ENCODE data around the gene APOOL. TPM values are rescaled to one million over a fixed set of nuclear protein-coding genes. Genes with fewer than 3 reads are reported as not detected.

The APOOL gene
- total RNA-seq, 2 experiments from 2014 or later, result 8.9 to 14.3 TPM

DNA sequence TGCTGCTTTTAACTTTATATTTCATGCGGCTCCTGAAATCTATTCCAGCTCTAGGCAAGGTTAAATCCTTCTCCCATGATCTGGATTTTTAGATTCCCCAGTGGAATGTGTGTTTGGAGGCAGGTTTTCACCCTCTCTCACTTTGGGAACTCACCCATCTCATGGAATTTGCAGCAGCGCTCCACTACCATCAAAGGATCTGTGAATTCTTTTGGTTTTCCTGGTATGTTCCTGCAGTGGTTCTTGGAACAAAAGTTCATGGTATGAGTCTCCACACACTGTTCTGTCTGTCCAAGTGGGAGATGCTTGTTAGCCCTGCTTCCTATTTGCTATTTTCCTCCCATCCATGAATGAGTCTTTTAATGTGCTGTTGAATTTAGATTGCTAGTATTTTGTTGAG is 14.0 kb downstream of the APOOL start:
- ChIA-PET CTCF (ENCODE audit: unreplicated experiment) (no interaction called here), POLR2A (interaction anchor here (0.6 kb wide), 1 partner anchor 13 kb away, joined by 3 read pairs; no protein-coding TSS in a partner anchor)
- Histone ChIP-seq H2AFZ (ENCODE audit: low read length) (no peak overlapping the region), H3K4me3 (ENCODE audit: low read depth, low read length, poor library complexity, severe bottlenecking) (no peak overlapping the region), H3K9me2 (ENCODE audit: insufficient read depth, low read length) (no peaks in the 10 kb centered on the region), H4K20me1 (ENCODE audit: insufficient read depth, low read length) (no peaks in the 10 kb centered on the region), H3K36me3 (ENCODE audit: insufficient read depth, low read length) (peaks cover 6% of the 10 kb centered on the region; the same call in 1 of the 2 replicates), H3K4me1 (ENCODE audit: insufficient read depth, low read length, poor library complexity, severe bottlenecking) (no peaks in the 10 kb centered on the region), H3K9me3 (ENCODE audit: low read length) (no peaks in the 10 kb centered on the region), H3K27ac (ENCODE audit: low read depth, low read length, poor library complexity, severe bottlenecking) (no peak overlapping the region), H3K4me2 (ENCODE audit: low read length) (no peak overlapping the region), H3K79me2 (ENCODE audit: insufficient read depth, low read depth, low read length) (no peaks in the 10 kb centered on the region)
- TF ChIP-seq, protein P1, sequence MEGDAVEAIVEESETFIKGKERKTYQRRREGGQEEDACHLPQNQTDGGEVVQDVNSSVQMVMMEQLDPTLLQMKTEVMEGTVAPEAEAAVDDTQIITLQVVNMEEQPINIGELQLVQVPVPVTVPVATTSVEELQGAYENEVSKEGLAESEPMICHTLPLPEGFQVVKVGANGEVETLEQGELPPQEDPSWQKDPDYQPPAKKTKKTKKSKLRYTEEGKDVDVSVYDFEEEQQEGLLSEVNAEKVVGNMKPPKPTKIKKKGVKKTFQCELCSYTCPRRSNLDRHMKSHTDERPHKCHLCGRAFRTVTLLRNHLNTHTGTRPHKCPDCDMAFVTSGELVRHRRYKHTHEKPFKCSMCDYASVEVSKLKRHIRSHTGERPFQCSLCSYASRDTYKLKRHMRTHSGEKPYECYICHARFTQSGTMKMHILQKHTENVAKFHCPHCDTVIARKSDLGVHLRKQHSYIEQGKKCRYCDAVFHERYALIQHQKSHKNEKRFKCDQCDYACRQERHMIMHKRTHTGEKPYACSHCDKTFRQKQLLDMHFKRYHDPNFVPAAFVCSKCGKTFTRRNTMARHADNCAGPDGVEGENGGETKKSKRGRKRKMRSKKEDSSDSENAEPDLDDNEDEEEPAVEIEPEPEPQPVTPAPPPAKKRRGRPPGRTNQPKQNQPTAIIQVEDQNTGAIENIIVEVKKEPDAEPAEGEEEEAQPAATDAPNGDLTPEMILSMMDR (conservative IDR thresholded peaks at IDR 0.05; ENCODE audit: low read length), result no peak
- TF ChIP-seq EZH2phosphoT487 (IDR thresholded peaks at IDR 0.05; ENCODE audit: borderline replicate concordance, low read depth, low read length), result no peak
- BruUV-seq (replicated peaks), result no TSS peak
- DNase-seq (ENCODE audit: low spot score), result no peak
- intact Hi-C loops (cut with micrococcal nuclease; ENCODE audit: unreplicated experiment), result no loop called here

DNA sequence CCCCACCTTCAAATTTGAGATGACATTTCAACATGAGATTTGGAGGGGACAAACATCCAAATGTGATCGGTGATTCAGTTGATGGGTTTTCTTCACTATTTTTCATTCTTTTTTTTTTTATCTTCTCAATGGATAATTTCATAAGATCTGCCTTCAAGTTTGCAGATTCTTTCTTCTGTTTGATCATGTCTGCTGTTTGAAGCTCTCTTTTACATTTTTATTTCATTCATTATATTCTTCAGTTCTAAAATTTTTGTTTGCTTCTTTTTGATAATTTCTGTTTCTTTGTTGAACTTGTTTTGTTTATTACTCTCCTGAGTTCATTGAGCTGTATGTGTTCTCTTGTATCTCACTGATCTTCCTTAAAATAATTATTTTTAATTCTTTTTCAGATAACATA is 14.8 kb downstream of the APOOL start:
- ChIA-PET CTCF (ENCODE audit: unreplicated experiment) (no interaction called here), POLR2A (interaction anchor here (1.1 kb wide), 1 partner anchor 21 kb away, joined by 3 read pairs; no protein-coding TSS in a partner anchor)
- Histone ChIP-seq H3K9me2 (ENCODE audit: insufficient read depth, low read length) (no peaks in the 10 kb centered on the region), H3K9me3 (ENCODE audit: low read length) (no peaks in the 10 kb centered on the region), H3K4me1 (ENCODE audit: insufficient read depth, low read length, poor library complexity, severe bottlenecking) (no peaks in the 10 kb centered on the region), H3K4me3 (ENCODE audit: low read depth, low read length, poor library complexity, severe bottlenecking) (no peak overlapping the region), H3K27ac (ENCODE audit: low read depth, low read length, poor library complexity, severe bottlenecking) (no peak overlapping the region), H4K20me1 (ENCODE audit: insufficient read depth, low read length) (no peaks in the 10 kb centered on the region), H3K4me2 (ENCODE audit: low read length) (no peak overlapping the region), H2AFZ (ENCODE audit: low read length) (no peak overlapping the region), H3K79me2 (ENCODE audit: insufficient read depth, low read depth, low read length) (no peaks in the 10 kb centered on the region), H3K36me3 (ENCODE audit: insufficient read depth, low read length) (peaks cover 6% of the 10 kb centered on the region; the same call in 1 of the 2 replicates)
- no peak for TF ChIP-seq EZH2phosphoT487 (IDR thresholded peaks at IDR 0.05; ENCODE audit: borderline replicate concordance, low read depth, low read length)
- TF ChIP-seq, protein P1 (conservative IDR thresholded peaks at IDR 0.05; ENCODE audit: low read length), result no peak
- no peak for DNase-seq (ENCODE audit: low spot score)
- no TSS peak for BruUV-seq (replicated peaks)
- intact Hi-C loops (cut with micrococcal nuclease; ENCODE audit: unreplicated experiment), result no loop called here

DNA sequence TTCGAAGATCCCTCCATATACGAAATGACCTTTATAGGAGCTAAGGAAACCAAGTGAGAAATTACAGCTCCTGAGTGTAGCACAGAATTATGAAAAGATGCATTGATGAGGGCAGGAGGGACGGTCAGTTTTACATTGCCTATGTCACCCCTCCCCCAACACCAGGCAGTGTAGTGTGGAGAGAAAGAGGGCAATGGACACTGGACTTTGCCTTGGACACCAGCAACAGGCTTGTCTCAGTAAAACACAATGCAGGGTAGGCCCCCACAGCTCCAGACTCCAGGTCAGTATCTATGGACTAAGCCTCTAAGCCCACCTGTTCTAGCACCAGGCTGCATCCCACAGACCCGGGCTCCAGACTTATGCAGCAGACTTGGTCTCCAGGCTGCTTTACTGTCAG is 16.5 kb downstream of the APOOL start:
- Histone ChIP-seq H3K4me2 (ENCODE audit: low read length) (no peak overlapping the region), H3K27ac (ENCODE audit: low read depth, low read length, poor library complexity, severe bottlenecking) (no peak overlapping the region), H4K20me1 (ENCODE audit: insufficient read depth, low read length) (no peaks in the 10 kb centered on the region), H3K9me3 (ENCODE audit: low read length) (no peaks in the 10 kb centered on the region), H3K4me3 (ENCODE audit: low read depth, low read length, poor library complexity, severe bottlenecking) (no peak overlapping the region), H3K79me2 (ENCODE audit: insufficient read depth, low read depth, low read length) (no peaks in the 10 kb centered on the region), H3K4me1 (ENCODE audit: insufficient read depth, low read length, poor library complexity, severe bottlenecking) (no peaks in the 10 kb centered on the region), H3K36me3 (ENCODE audit: insufficient read depth, low read length) (peaks cover 6% of the 10 kb centered on the region; the same call in 1 of the 2 replicates), H2AFZ (ENCODE audit: low read length) (no peak overlapping the region), H3K9me2 (ENCODE audit: insufficient read depth, low read length) (no peaks in the 10 kb centered on the region)
- no peak for DNase-seq (ENCODE audit: low spot score)
- intact Hi-C loops (cut with micrococcal nuclease; ENCODE audit: unreplicated experiment), result no loop called here
- POLR2A ChIA-PET, result no interaction called here
- BruUV-seq (replicated peaks), result no TSS peak
- CTCF ChIA-PET (ENCODE audit: unreplicated experiment), result no interaction called here
- TF ChIP-seq, protein P1 (conservative IDR thresholded peaks at IDR 0.05; ENCODE audit: low read length), result no peak
- TF ChIP-seq EZH2phosphoT487 (IDR thresholded peaks at IDR 0.05; ENCODE audit: borderline replicate concordance, low read depth, low read length), result no peak
